ENCODE data around the gene LARP4.
"Not testable (repeated sequence)": the region's sequence is repeated elsewhere in the genome, so short reads cannot be mapped to it uniquely, and the experiment has no call there.

LARP4 gene

GRCh38 chr12:50400638-50401499, at the start of gene LARP4:
TSS of gene LARP4 (plus strand) at chr12:50400885. CDS start at chr12:50401011, 126 bp downstream.
- peak; percentile 92 for DNase-seq

GRCh38 chr12:50351120-50352043, 49.3 kb upstream of the LARP4 start:
- DNase-seq, result no peak

GRCh38 chr12:50353404-50353803, 47.3 kb upstream of the LARP4 start:
- DNase-seq, result no peak

- no peak for DNase-seq
These were observed 46.7 kb upstream of the LARP4 start for GRCh38 chr12:50353869-50354593.

GRCh38 chr12:50354908-50355307, 45.8 kb upstream of the LARP4 start:
- DNase-seq, result no peak

GRCh38 chr12:50355365-50355764, 45.3 kb upstream of the LARP4 start:
- no peak for DNase-seq

GRCh38 chr12:50362671-50363070, 38.0 kb upstream of the LARP4 start:
- DNase-seq, result no peak

- DNase-seq, result no peak
These were observed 37.5 kb upstream of the LARP4 start for GRCh38 chr12:50363141-50363540.

- no peak for DNase-seq
These were observed 34.8 kb upstream of the LARP4 start for GRCh38 chr12:50365709-50366406.

GRCh38 chr12:50370672-50371071, 30.0 kb upstream of the LARP4 start:
- DNase-seq, result not testable (repeated sequence)

GRCh38 chr12:50375802-50376201, 24.9 kb upstream of the LARP4 start:
- no peak for DNase-seq

- DNase-seq, result no peak
These were observed 19.8 kb upstream of the LARP4 start for GRCh38 chr12:50380761-50381325.

- no peak for DNase-seq
These were observed 13.2 kb upstream of the LARP4 start for GRCh38 chr12:50387487-50387886.

GRCh38 chr12:50387972-50388478, 12.7 kb upstream of the LARP4 start:
- no peak for DNase-seq

GRCh38 chr12:50388793-50389192, 11.9 kb upstream of the LARP4 start:
- not testable (repeated sequence) for DNase-seq

GRCh38 chr12:50390316-50390741, 10.4 kb upstream of the LARP4 start:
- DNase-seq, result no peak

GRCh38 chr12:50394469-50395029, 6.1 kb upstream of the LARP4 start:
- no peak for DNase-seq

GRCh38 chr12:50397117-50397650, 3.5 kb upstream of the LARP4 start:
- DNase-seq, result no peak

- DNase-seq, result no peak
These were observed 1.8 kb upstream of the LARP4 start for GRCh38 chr12:50398931-50399330.

GRCh38 chr12:50400104-50400637, 514 bp upstream of the LARP4 start:
- no peak for DNase-seq

Measured in NCI-H1694 (cell line).